ENCODE results near the gene SLC16A7. TPM values are rescaled to one million over a fixed set of nuclear protein-coding genes. Genes with fewer than 3 reads are reported as not detected.

Gene SLC16A7, protein sequence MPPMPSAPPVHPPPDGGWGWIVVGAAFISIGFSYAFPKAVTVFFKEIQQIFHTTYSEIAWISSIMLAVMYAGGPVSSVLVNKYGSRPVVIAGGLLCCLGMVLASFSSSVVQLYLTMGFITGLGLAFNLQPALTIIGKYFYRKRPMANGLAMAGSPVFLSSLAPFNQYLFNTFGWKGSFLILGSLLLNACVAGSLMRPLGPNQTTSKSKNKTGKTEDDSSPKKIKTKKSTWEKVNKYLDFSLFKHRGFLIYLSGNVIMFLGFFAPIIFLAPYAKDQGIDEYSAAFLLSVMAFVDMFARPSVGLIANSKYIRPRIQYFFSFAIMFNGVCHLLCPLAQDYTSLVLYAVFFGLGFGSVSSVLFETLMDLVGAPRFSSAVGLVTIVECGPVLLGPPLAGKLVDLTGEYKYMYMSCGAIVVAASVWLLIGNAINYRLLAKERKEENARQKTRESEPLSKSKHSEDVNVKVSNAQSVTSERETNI
- total RNA-seq, result 2.4 and 9.3 TPM in 2 replicates

DNA sequence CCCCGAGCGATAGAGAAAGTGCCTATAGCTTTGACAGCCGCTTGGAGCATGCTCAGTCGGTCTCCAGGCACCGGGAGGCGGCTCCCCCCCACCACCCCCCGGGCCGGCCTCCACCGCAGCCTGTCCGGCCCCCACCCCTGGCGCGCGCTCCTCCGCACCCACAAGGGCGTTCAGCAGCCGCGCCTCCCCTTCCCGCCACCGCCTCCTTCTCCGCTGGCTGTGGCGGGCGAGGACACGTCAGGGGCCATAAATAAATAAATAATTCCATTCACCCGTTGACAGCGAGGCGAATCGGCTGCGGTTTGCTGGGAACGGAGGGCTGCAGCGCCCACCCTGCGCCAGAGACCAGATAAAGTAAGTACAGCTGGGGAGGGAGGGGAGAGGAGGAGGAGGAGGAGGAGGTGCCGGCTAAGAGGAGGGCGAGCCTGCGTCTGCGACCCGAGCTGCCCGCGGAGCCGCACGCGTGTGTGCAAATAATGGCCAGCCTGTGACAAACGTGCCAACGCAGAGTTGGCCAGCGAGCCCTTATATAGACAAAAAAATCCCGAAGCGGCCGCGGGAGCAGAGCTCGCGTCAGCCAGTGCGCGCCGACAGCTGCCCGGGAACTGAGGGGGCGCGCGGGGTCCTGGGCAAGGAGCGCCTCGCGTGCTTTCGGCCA is at the start of gene SLC16A7:
Gene SLC16A7 (plus strand): TSS at position 147 of the 658 bp plus-strand sequence. CDS start 108,773 bp downstream, outside the sequence.
- TF ChIP-seq, protein P1, sequence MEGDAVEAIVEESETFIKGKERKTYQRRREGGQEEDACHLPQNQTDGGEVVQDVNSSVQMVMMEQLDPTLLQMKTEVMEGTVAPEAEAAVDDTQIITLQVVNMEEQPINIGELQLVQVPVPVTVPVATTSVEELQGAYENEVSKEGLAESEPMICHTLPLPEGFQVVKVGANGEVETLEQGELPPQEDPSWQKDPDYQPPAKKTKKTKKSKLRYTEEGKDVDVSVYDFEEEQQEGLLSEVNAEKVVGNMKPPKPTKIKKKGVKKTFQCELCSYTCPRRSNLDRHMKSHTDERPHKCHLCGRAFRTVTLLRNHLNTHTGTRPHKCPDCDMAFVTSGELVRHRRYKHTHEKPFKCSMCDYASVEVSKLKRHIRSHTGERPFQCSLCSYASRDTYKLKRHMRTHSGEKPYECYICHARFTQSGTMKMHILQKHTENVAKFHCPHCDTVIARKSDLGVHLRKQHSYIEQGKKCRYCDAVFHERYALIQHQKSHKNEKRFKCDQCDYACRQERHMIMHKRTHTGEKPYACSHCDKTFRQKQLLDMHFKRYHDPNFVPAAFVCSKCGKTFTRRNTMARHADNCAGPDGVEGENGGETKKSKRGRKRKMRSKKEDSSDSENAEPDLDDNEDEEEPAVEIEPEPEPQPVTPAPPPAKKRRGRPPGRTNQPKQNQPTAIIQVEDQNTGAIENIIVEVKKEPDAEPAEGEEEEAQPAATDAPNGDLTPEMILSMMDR (conservative IDR thresholded peaks at IDR 0.05; ENCODE audit: low read depth, low read length), result peak; percentile 8
- peak within 1 kb of the TSS; percentile 73 for H3K4me3 ChIP-seq (ENCODE audit: low read depth, low read length)
- no peak for DNase-seq (ENCODE audit: low read depth)

DNA sequence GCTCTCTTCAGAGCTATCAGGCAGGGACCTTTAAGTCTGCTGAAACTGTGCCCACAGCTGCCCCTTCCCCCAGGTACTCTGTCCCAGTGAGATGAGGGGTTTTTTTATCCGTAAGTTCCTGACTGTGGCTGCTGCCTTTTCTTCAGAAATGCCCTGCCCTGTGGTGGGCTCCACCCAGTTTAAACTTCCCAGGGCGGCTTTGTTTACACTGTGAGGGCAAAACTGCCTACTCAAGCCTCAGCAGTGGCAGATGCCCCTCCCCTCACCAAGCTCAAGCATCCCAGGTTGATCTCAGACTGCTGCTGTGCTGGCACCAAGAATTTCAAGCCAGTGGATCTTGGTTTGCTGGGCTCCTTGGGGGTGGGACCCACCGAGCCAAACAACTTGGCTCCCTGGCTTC is 46.9 kb upstream of the SLC16A7 start:
- H3K4me3 ChIP-seq (ENCODE audit: low read depth, low read length), result no peak overlapping the region
- DNase-seq (ENCODE audit: low read depth), result no peak
- TF ChIP-seq, protein P1 (conservative IDR thresholded peaks at IDR 0.05; ENCODE audit: low read depth, low read length), result no peak

DNA sequence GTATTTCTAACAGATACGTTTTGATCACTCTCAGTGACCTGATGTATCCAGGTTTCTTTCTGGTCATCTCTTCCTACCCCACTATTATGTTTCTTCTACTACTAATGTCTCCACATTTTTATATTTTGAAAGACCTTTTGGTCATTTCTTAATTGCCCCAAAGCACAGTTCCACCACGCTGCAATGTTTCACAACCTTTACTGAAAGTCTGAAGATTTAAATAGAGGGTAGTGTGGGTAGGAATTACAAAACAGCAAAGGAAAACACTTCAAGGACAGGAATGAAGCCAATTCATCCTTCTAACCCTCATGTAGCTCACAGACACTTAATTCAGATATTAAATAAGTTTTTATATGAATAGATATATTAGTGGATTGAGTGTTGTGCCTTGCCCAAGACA is 36.1 kb upstream of the SLC16A7 start:
- no peak overlapping the region for H3K4me3 ChIP-seq (ENCODE audit: low read depth, low read length)
- TF ChIP-seq, protein P1 (conservative IDR thresholded peaks at IDR 0.05; ENCODE audit: low read depth, low read length), result no peak
- no peak for DNase-seq (ENCODE audit: low read depth)

DNA sequence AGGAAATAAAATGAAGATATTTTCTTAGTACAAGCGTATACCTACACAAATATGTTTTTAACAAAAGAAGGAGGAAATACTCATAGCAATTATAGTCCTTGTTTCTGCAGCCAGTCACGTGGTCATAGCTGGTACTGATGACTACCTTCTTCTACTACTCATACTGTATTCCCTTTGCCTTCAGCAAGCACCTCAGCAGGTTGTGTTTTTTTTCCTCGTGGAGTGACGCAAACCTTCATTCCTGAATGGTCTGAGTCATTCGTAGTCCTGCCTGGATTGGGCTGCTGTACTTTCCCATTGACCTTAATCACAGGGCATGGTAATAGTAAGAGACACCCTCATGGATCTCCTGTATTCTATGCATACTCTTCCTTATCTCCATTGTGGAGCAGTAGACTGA is 25.7 kb upstream of the SLC16A7 start:
- no peak overlapping the region for H3K4me3 ChIP-seq (ENCODE audit: low read depth, low read length)
- peak; percentile 68 for DNase-seq (ENCODE audit: low read depth)
- TF ChIP-seq, protein P1 (conservative IDR thresholded peaks at IDR 0.05; ENCODE audit: low read depth, low read length), result no peak

DNA sequence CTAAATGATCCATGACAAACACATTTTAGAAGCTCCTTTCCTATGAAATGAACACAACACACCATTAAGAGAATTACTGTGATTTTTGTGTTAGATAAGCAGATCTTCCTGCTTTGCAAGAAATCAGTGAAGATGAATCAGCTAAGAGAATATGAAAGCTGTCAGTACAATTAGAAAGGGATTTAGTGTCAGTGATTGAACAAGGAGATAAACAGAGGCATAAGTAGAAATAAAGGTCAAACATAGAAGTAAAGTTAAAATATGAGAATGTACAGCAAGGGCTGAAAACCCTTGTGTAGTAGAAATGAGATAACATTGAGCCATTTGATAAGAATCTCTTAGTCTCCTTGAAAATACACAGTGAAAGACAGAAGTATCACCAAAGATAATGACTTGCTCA is 21.4 kb upstream of the SLC16A7 start:
- TF ChIP-seq, protein P1 (conservative IDR thresholded peaks at IDR 0.05; ENCODE audit: low read depth, low read length), result no peak
- DNase-seq (ENCODE audit: low read depth), result no peak
- H3K4me3 ChIP-seq (ENCODE audit: low read depth, low read length), result no peak overlapping the region

DNA sequence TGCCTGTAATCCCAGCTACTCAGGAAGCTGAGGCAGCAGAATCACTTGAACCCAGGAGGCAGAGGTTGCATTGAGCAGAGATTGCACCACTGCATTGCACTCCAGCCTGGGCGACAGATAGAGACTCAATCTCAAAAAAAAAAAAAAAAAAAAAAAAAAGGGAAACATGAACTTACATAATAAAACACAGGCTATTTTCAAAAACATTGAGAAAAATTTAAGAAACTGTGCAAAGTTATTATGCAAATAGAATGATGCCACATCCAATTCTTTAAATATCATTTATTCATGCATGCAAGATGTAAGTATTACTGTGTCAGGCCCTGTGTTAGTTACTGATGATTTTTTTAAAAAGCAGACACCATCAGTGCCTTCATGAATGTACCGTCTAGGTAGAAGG is 20.0 kb upstream of the SLC16A7 start:
- no peak for DNase-seq (ENCODE audit: low read depth)
- TF ChIP-seq, protein P1 (conservative IDR thresholded peaks at IDR 0.05; ENCODE audit: low read depth, low read length), result no peak
- no peak overlapping the region for H3K4me3 ChIP-seq (ENCODE audit: low read depth, low read length)

Data from epithelial cell of proximal tubule (primary cell).